ENCODE measurements around the gene MRPL57. TPM values are rescaled to one million over a fixed set of nuclear protein-coding genes. Genes with fewer than 3 reads are reported as not detected.

Gene MRPL57
- total RNA-seq, 1 experiment from 2014 or later, result 26.3 TPM

- H3K27me3 ChIP-seq (ENCODE audit: insufficient read depth, low read length), result no peaks in the 10 kb centered on the region
- H3K4me2 ChIP-seq (ENCODE audit: low read length), result no peak overlapping the region
- no peaks in the 10 kb centered on the region for H3K4me1 ChIP-seq (ENCODE audit: control insufficient read depth in 1 of 2, insufficient read depth in 2 of 2, low read length in 2 of 2)
- ChIA-PET POLR2A (no interaction called here), RAD21 (ENCODE audit: low non-redundant PET in 1 of 2, low total read pairs in 2 of 2, uncharacterized antibody in 2 of 2, unreplicated experiment in 2 of 2) (no interaction called here), CTCF (no interaction called here)
- TF ChIP-seq RAD21 (IDR thresholded peaks at IDR 0.05; ENCODE audit: low read depth) (no peak), EZH2 (IDR thresholded peaks at IDR 0.05) (no peak), JUND (IDR thresholded peaks at IDR 0.05) (no peak), CEBPB (IDR thresholded peaks at IDR 0.05; ENCODE audit: low read depth) (no peak), ZNF274 (IDR thresholded peaks at IDR 0.05; ENCODE audit: low read depth, low read length) (no peak), ELF1 (IDR thresholded peaks at IDR 0.05; ENCODE audit: borderline replicate concordance, low read depth) (no peak)
- TF ChIP-seq, protein P1, sequence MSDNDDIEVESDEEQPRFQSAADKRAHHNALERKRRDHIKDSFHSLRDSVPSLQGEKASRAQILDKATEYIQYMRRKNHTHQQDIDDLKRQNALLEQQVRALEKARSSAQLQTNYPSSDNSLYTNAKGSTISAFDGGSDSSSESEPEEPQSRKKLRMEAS (IDR thresholded peaks at IDR 0.05), result no peak
- no peak overlapping the region for H3K27ac ChIP-seq (ENCODE audit: low read depth, low read length)
- no peaks in the 10 kb centered on the region for H3K79me2 ChIP-seq (ENCODE audit: insufficient read depth, low read length)
- H3K9me3 ChIP-seq (ENCODE audit: control insufficient read depth in 1 of 2, insufficient read depth in 1 of 2, low read depth in 1 of 2, low read length in 2 of 2), result no peaks in the 10 kb centered on the region
- H3K9me2 ChIP-seq (ENCODE audit: insufficient read depth), result no peaks in the 10 kb centered on the region
- no peak for DNase-seq (ENCODE audit: low read depth, low spot score)
- intact Hi-C loops (cut with micrococcal nuclease), result no loop called here
- BruUV-seq (replicated peaks), result no TSS peak
- H2AFZ ChIP-seq (ENCODE audit: low read depth, low read length, poor library complexity, severe bottlenecking), result no peak overlapping the region
- no peaks in the 10 kb centered on the region for H3K36me3 ChIP-seq (ENCODE audit: control insufficient read depth in 1 of 2, insufficient read depth in 2 of 2, low read length in 2 of 2)
- H3K4me3 ChIP-seq (replicated peaks in 1 of 2; ENCODE audit: low read depth in 1 of 2, low read length in 2 of 2), result no peak overlapping the region
- ATAC-seq, result no peak
- no peaks in the 10 kb centered on the region for H4K20me1 ChIP-seq (ENCODE audit: insufficient read depth)
- H3K9ac ChIP-seq (ENCODE audit: low read length), result no peak overlapping the region
Observed at GRCh38 chr13:21202767-21203531, 26.5 kb downstream of the MRPL57 start.

DNA sequence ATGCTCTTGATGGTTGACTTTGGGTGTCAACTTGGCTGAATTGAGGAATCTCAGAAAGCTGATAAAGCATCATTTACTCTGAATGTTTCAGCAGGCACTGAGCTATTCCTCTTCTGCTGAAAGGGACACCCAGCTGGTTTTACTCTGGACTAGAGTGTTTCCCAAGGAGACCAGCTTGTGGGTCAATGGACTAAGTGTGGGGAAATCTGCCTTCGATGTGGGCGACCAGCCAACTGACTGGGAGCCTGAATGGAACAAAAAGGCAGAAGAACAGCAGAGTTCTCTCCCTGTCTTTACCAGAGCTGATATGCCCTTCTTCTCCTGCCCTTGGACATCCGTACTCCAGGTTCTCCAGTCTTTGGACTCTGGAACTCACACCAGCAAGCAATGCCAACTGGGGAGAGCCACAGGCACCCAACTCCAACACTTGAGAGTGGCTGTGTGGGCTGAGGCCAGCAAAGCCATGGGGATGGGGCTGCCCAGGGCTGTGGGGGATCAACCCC lies 32.2 kb downstream of the MRPL57 start:
- H2AFZ ChIP-seq (ENCODE audit: low read depth, low read length, poor library complexity, severe bottlenecking), result no peak overlapping the region
- DNase-seq (ENCODE audit: low read depth, low spot score), result no peak
- ChIA-PET CTCF (no interaction called here), RAD21 (ENCODE audit: low non-redundant PET in 1 of 2, low total read pairs in 2 of 2, uncharacterized antibody in 2 of 2, unreplicated experiment in 2 of 2) (no interaction called here), POLR2A (no interaction called here)
- no peaks in the 10 kb centered on the region; the same call in 1 of the 2 replicates for H3K27me3 ChIP-seq (ENCODE audit: insufficient read depth, low read length)
- no peak for ATAC-seq
- no peak overlapping the region for H3K4me3 ChIP-seq (replicated peaks in 1 of 2; ENCODE audit: low read depth in 1 of 2, low read length in 2 of 2)
- no TSS peak for BruUV-seq (replicated peaks)
- H3K4me2 ChIP-seq (ENCODE audit: low read length), result no peak overlapping the region
- no peaks in the 10 kb centered on the region for H4K20me1 ChIP-seq (ENCODE audit: insufficient read depth)
- H3K9me2 ChIP-seq (ENCODE audit: insufficient read depth), result no peaks in the 10 kb centered on the region
- H3K79me2 ChIP-seq (ENCODE audit: insufficient read depth, low read length), result no peaks in the 10 kb centered on the region
- no peak for TF ChIP-seq EZH2phosphoT487 (IDR thresholded peaks at IDR 0.05; ENCODE audit: borderline replicate concordance)
- TF ChIP-seq, protein P2, sequence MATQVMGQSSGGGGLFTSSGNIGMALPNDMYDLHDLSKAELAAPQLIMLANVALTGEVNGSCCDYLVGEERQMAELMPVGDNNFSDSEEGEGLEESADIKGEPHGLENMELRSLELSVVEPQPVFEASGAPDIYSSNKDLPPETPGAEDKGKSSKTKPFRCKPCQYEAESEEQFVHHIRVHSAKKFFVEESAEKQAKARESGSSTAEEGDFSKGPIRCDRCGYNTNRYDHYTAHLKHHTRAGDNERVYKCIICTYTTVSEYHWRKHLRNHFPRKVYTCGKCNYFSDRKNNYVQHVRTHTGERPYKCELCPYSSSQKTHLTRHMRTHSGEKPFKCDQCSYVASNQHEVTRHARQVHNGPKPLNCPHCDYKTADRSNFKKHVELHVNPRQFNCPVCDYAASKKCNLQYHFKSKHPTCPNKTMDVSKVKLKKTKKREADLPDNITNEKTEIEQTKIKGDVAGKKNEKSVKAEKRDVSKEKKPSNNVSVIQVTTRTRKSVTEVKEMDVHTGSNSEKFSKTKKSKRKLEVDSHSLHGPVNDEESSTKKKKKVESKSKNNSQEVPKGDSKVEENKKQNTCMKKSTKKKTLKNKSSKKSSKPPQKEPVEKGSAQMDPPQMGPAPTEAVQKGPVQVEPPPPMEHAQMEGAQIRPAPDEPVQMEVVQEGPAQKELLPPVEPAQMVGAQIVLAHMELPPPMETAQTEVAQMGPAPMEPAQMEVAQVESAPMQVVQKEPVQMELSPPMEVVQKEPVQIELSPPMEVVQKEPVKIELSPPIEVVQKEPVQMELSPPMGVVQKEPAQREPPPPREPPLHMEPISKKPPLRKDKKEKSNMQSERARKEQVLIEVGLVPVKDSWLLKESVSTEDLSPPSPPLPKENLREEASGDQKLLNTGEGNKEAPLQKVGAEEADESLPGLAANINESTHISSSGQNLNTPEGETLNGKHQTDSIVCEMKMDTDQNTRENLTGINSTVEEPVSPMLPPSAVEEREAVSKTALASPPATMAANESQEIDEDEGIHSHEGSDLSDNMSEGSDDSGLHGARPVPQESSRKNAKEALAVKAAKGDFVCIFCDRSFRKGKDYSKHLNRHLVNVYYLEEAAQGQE (IDR thresholded peaks at IDR 0.05; ENCODE audit: low read depth), result no peak
- TF ChIP-seq CEBPB (IDR thresholded peaks at IDR 0.05; ENCODE audit: low read depth), result no peak
- no peak for TF ChIP-seq TCF7L2 (IDR thresholded peaks at IDR 0.05; ENCODE audit: borderline replicate concordance, extremely low read depth, insufficient read depth, insufficient read length)
- TF ChIP-seq CBX3 (IDR thresholded peaks at IDR 0.05; ENCODE audit: low read depth), result no peak
- TF ChIP-seq POLR2AphosphoS5 (IDR thresholded peaks at IDR 0.05; ENCODE audit: low read depth, low read length), result no peak
- TF ChIP-seq CTCF (IDR thresholded peaks at IDR 0.05 in 2 of 3, conservative IDR thresholded peaks at IDR 0.05 in 1 of 3; ENCODE audit: borderline replicate concordance in 1 of 3, insufficient read depth in 1 of 3, low read depth in 2 of 3, low read length in 2 of 3), result no peak
- no peaks in the 10 kb centered on the region for H3K9me3 ChIP-seq (ENCODE audit: control insufficient read depth in 1 of 2, insufficient read depth in 1 of 2, low read depth in 1 of 2, low read length in 2 of 2)
- intact Hi-C loops (cut with micrococcal nuclease), result no loop called here
- no peak overlapping the region for H3K9ac ChIP-seq (ENCODE audit: low read length)
- no peaks in the 10 kb centered on the region for H3K4me1 ChIP-seq (ENCODE audit: control insufficient read depth in 1 of 2, insufficient read depth in 2 of 2, low read length in 2 of 2)
- no peaks in the 10 kb centered on the region for H3K36me3 ChIP-seq (ENCODE audit: control insufficient read depth in 1 of 2, insufficient read depth in 2 of 2, low read length in 2 of 2)
- H3K27ac ChIP-seq (ENCODE audit: low read depth, low read length), result no peak overlapping the region
